KMS-11 (cell line): ENCODE measurements around the gene WDFY1.

Source experiments
- H2AFZ ChIP-seq: fragments of 200-600 bp; sonication (generic); 2 replicates; pipeline ENCODE4 v1.6.1; 2016; ENCODE audit warnings: antibody characterized with exemption, mixed run types, low read depth
- H3K27ac ChIP-seq: fragments of 200-600 bp; sonication (generic); 2 replicates; pipeline ENCODE4 v1.6.1; 2016; ENCODE audit warnings: mild to moderate bottlenecking, mixed run types
- H3K27me3 ChIP-seq: fragments of 200-600 bp; sonication (generic); 2 replicates; pipeline ENCODE4 v1.6.1; 2017; ENCODE audit warnings: mild to moderate bottlenecking, low read depth, mixed run types, moderate library complexity; ENCODE audit not compliant: insufficient read depth
- H3K36me3 ChIP-seq: fragments of 200-600 bp; sonication (generic); 2 replicates; pipeline ENCODE4 v1.6.1; 2017; ENCODE audit warnings: mild to moderate bottlenecking, mixed run types; ENCODE audit not compliant: insufficient read depth
- H3K4me1 ChIP-seq: fragments of 200-600 bp; sonication (generic); 2 replicates; pipeline ENCODE4 v1.6.1; 2016; ENCODE audit warnings: mild to moderate bottlenecking, low read depth, mixed run types; ENCODE audit not compliant: poor library complexity, severe bottlenecking
- H3K4me2 ChIP-seq: fragments of 200-600 bp; sonication (generic); 2 replicates; pipeline ENCODE4 v1.7.0; 2016; ENCODE audit warnings: mild to moderate bottlenecking, mixed run types
- H3K4me3 ChIP-seq: fragments of 200-600 bp; sonication (generic); IDR thresholded peaks from 2 replicates; pipeline ENCODE4 v1.6.1; 2017; ENCODE audit warnings: low read depth, low read length, mixed read lengths; ENCODE audit not compliant: insufficient read depth
- H3K79me2 ChIP-seq: fragments of 200-600 bp; sonication (generic); 2 replicates; pipeline ENCODE4 v1.6.1; 2016; ENCODE audit warnings: low read depth, mixed run types; ENCODE audit not compliant: insufficient read depth
- H3K9ac ChIP-seq: fragments of 200-600 bp; sonication (generic); 2 replicates; pipeline ENCODE4 v1.6.1; 2016; ENCODE audit warnings: mild to moderate bottlenecking, mixed run types
- H4K20me1 ChIP-seq: fragments of 200-600 bp; sonication (generic); 2 replicates; pipeline ENCODE4 v1.6.1; 2016; ENCODE audit warnings: mild to moderate bottlenecking, mixed run types; ENCODE audit not compliant: insufficient read depth
- CTCF ChIP-seq: fragments of 200-600 bp; sonication (generic); conservative IDR thresholded peaks from 2 replicates; pipeline ENCODE4 v1.6.1; 2017; ENCODE audit warnings: low read depth, mild to moderate bottlenecking, antibody characterized with exemption, low read length, moderate library complexity, mixed read lengths

Gene WDFY1

DNA sequence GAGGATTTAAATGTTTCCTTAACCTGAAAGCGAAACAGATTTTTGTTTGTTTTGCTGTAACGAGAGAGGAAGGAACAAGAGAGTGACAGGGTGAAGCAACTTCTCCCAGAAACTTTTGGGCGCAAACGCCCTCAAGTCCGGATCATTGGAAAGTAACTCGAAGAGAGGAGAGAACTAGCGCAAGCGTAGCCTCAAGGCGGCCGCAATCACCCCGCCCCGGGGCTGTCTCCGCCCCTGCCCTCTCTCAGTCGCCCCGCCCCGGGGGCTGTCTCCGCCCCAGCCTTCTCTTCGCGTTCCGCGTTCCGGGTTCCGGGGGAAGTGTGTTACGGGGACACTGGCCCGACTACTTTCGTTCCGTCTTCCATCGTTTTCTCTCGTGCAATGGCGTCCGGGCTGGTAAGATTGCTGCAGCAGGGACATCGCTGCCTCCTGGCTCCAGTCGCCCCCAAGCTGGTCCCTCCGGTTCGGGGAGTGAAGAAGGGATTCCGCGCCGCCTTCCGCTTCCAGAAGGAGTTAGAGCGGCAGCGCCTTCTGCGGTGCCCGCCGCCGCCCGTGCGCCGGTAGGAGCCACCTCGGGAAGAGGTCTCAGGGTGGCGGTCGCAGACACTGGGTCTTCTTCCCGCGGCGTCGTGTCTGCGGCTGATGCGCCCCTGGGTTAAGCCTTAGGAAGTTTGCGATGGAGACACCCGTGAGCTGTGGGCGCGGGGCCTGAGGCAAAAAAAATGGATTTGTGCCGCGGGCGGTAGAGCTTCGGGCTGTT lies 12.1 kb upstream of the WDFY1 start, which contains the start of gene MRPL44:
Gene MRPL44 (plus strand): TSS at position 372 of the 760 bp plus-strand sequence. CDS start 10 bp downstream, at position 382.
- H4K20me1 ChIP-seq, result peaks cover 4% of the 10 kb centered on the region; the same call in 1 of the 2 replicates
- H3K4me2 ChIP-seq, result peak within 1 kb of the TSS; percentile 90
- H2AFZ ChIP-seq, result peak within 1 kb of the TSS; percentile 74
- peak within 1 kb of the TSS; percentile 49 for H3K27ac ChIP-seq
- peaks cover 3% of the 10 kb centered on the region; the same call in 1 of the 2 replicates for H3K36me3 ChIP-seq
- peak within 1 kb of the TSS; percentile 81 for H3K4me3 ChIP-seq
- TF ChIP-seq CTCF, result no peak
- H3K27me3 ChIP-seq, result no peaks in the 10 kb centered on the region
- peaks cover 49% of the 10 kb centered on the region for H3K4me1 ChIP-seq
- peaks cover 48% of the 10 kb centered on the region for H3K79me2 ChIP-seq
- peak within 1 kb of the TSS; percentile 87 for H3K9ac ChIP-seq

DNA sequence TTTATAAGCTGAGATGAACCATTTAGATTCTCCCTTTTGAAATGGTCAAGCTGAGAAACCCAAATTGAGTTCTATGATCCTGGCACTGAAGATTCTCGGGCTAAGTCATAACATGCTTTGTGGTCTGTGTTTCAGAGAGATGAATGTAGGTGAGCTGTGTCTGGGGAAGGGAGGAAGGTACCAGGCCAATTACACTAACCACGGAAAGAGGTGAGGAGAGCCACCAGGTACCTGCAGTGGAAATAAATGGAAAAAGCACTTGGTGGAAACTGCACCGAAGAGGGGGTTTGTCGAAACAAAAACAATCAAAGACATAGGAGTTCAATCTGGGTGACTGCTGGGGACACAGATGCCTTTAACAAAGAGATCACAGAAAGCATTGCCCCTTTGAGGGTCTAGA lies 11.2 kb upstream of the WDFY1 start:
- peak overlapping the region; percentile 12 for H3K4me3 ChIP-seq

DNA sequence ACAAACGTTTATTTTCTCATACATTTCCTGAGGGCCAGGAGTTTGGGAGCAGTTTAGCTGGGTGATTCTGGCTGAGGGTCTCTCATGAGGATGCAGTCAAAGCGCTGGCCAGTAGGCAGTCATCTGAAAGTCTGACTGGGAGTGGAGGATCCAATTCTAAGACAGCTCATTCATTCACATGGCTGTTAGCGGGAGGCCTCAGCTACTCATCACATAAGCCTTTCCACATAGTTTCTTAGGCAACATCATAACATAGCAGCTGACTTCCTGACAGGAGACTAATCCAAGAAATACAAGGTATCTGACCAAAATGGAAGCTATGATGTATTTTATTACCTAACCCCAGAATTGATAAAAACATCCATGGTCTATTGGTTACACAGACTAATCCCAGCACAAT lies 9.3 kb upstream of the WDFY1 start:
- H3K4me2 ChIP-seq, result no peak overlapping the region
- H4K20me1 ChIP-seq, result 0 out of 2 replicates have a peak, but pooled peaks cover 2% of the 10 kb centered on the region
- no peak overlapping the region for H3K27ac ChIP-seq
- no peak overlapping the region for H2AFZ ChIP-seq
- no peak for TF ChIP-seq CTCF
- H3K4me1 ChIP-seq, result peaks cover 41% of the 10 kb centered on the region
- H3K4me3 ChIP-seq, result no peak overlapping the region
- no peaks in the 10 kb centered on the region for H3K27me3 ChIP-seq
- H3K36me3 ChIP-seq, result no peaks in the 10 kb centered on the region; the same call in 1 of the 2 replicates
- no peak overlapping the region for H3K9ac ChIP-seq
- H3K79me2 ChIP-seq, result peaks cover 19% of the 10 kb centered on the region

More for the DNA sequence above, 11.2 kb upstream of the WDFY1 start:
- Histone ChIP-seq H3K27ac (no peak overlapping the region), H3K36me3 (peaks cover 3% of the 10 kb centered on the region; the same call in 1 of the 2 replicates), H3K79me2 (peaks cover 38% of the 10 kb centered on the region), H2AFZ (no peak overlapping the region), H4K20me1 (peaks cover 4% of the 10 kb centered on the region; the same call in 1 of the 2 replicates), H3K4me2 (peak overlapping the region; percentile 59), H3K9ac (no peak overlapping the region), H3K27me3 (no peaks in the 10 kb centered on the region), H3K4me1 (peaks cover 54% of the 10 kb centered on the region)
- no peak for TF ChIP-seq CTCF

DNA sequence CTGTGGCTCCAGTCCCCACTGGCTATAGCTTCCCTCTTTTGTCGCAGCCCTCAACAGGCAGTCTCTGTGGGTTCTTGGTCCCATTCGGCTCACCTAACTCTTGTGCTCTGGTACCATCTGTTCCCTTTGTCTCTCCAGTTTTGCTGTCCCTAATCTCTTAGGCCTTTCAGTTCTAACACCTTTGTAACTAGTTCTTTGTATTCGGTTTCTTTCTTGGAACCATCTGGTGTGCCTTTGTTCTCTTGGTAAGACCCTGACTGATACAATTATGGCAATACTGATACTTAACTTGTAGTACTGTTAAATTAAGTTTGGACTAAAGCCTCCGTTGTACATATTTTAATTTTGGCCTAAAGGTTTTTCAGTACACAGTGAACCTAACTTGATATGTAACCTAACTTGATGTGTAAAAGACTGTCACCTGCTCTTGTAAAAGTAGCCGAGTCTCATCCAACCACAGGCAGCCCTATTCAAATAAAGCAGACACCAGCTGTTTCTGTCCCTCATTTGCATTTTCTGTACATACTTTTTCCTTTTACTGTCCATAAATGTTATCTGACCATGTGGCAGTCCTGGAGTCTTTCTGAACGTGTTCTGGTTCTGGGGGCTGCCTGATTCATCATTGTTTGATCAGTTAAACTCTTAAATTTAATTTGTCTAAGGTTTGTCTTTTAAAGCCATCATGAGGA lies 7.3 kb upstream of the WDFY1 start:
- Histone ChIP-seq H3K4me1 (peaks cover 31% of the 10 kb centered on the region), H3K4me3 (no peak overlapping the region), H3K27ac (peak overlapping the region; percentile 11; the same call in 1 of the 2 replicates), H3K9ac (no peak overlapping the region), H3K36me3 (no peaks in the 10 kb centered on the region), H4K20me1 (no peaks in the 10 kb centered on the region), H3K79me2 (no peaks in the 10 kb centered on the region), H2AFZ (peak overlapping the region; percentile 4; the same call in 1 of the 2 replicates), H3K27me3 (no peaks in the 10 kb centered on the region), H3K4me2 (no peak overlapping the region; the same call in 1 of the 2 replicates)
- TF ChIP-seq CTCF, result no peak
